RWPE1 (cell line): Measurements from ENCODE around the gene MAGEA2B.
"Not testable (repeated sequence)": the region's sequence is repeated elsewhere in the genome, so short reads cannot be mapped to it uniquely, and the experiment has no call there.

Experiments used
- CTCF ChIA-PET: fragments of 350-600 bp; sonication (Branson Sonifier 250); formaldehyde crosslinking; extraction: SDS; loops from one replicate; lab custom pipeline; 2021; lab: Yijun Ruan, JAX
- POLR2A ChIA-PET: fragments of 400-600 bp; formaldehyde crosslinking; extraction: SDS; loops from one replicate; lab custom pipeline; 2020; ENCODE audit warnings: antibody characterized with exemption; ENCODE audit not compliant: low non-redundant PET; lab: Yijun Ruan, JAX
- DNase-seq: peaks from one replicate; pipeline ENCODE4 v3.0.0; 2012; ENCODE audit warnings: low spot score
- H3K27ac ChIP-seq: fragments of 450-650 bp; 2 replicates; pipeline ENCODE4 v1.5.1; 2017
- CTCF ChIP-seq: fragments of 450-650 bp; conservative IDR thresholded peaks from 2 replicates; pipeline ENCODE4 v1.5.1; 2017; ENCODE audit warnings: low read depth, mild to moderate bottlenecking

MAGEA2B gene

GRCh38 chrX:152713815-152714787, at the start of gene MAGEA2B:
Gene MAGEA2B, plus strand, starts transcription at chrX:152714628. Its CDS starts 2,479 bp downstream, at chrX:152717107.
- DNase-seq, H3K27ac ChIP-seq, POLR2A ChIA-PET, CTCF ChIA-PET: not testable (repeated sequence)

GRCh38 chrX:152674135-152674534, 40.3 kb upstream of the MAGEA2B start:
- POLR2A ChIA-PET = no interaction called here
- TF ChIP-seq CTCF = no peak
- CTCF ChIA-PET = no interaction called here

GRCh38 chrX:152674652-152675051, 39.8 kb upstream of the MAGEA2B start:
- CTCF ChIA-PET, POLR2A ChIA-PET, H3K27ac ChIP-seq, DNase-seq: not testable (repeated sequence)

More at GRCh38 chrX:152674135-152674534, 40.3 kb upstream of the MAGEA2B start:
- no peak overlapping the region for H3K27ac ChIP-seq
- no peak for DNase-seq

GRCh38 chrX:152681012-152681411, 33.4 kb upstream of the MAGEA2B start:
- DNase-seq, POLR2A ChIA-PET, CTCF ChIA-PET, H3K27ac ChIP-seq: not testable (repeated sequence)

GRCh38 chrX:152697952-152698931, 16.2 kb upstream of the MAGEA2B start, which contains the start of gene MAGEA3:
Gene MAGEA3, plus strand, starts transcription at chrX:152698794. Its CDS starts 2,039 bp downstream, at chrX:152700833.
- POLR2A ChIA-PET, H3K27ac ChIP-seq, DNase-seq, CTCF ChIA-PET: not testable (repeated sequence)

GRCh38 chrX:152700390-152700789, 14.0 kb upstream of the MAGEA2B start:
- H3K27ac ChIP-seq, POLR2A ChIA-PET, DNase-seq, CTCF ChIA-PET: not testable (repeated sequence)

GRCh38 chrX:152706500-152706899, 7.9 kb upstream of the MAGEA2B start:
- H3K27ac ChIP-seq, DNase-seq, POLR2A ChIA-PET, CTCF ChIA-PET: not testable (repeated sequence)

- DNase-seq, CTCF ChIA-PET, H3K27ac ChIP-seq, POLR2A ChIA-PET: not testable (repeated sequence)
Observed at GRCh38 chrX:152709173-152709572, 5.3 kb upstream of the MAGEA2B start, which contains the start of gene CSAG2. Gene CSAG2, minus strand, starts transcription at chrX:152709273. Its CDS starts 161 bp downstream, at chrX:152709112.

GRCh38 chrX:152713195-152713594, 1.2 kb upstream of the MAGEA2B start:
- POLR2A ChIA-PET, DNase-seq, H3K27ac ChIP-seq, CTCF ChIA-PET: not testable (repeated sequence)

GRCh38 chrX:152725409-152725808, 11.0 kb downstream of the MAGEA2B start:
- CTCF ChIA-PET = no interaction called here
- POLR2A ChIA-PET = no interaction called here
- no peak for DNase-seq
- TF ChIP-seq CTCF = no peak
- H3K27ac ChIP-seq = no peak overlapping the region
